HL-60 (cell line): ENCODE data around the gene FGF1.

ENCODE experiments used
- GABPA ChIP-seq: IDR thresholded peaks from 2 replicates; pipeline ENCODE4 v1.6.1; 2012; ENCODE audit warnings: low read depth
- POLR2AphosphoS5 ChIP-seq: IDR thresholded peaks from 2 replicates; pipeline ENCODE4 v1.6.1; 2012; ENCODE audit warnings: low read depth
- TF ChIP-seq, protein P1 (sequence below): IDR thresholded peaks from one replicate; pipeline ENCODE4 v1.5.1; 2011; ENCODE audit warnings: low read length, control low read depth, inconsistent platforms; ENCODE audit not compliant: insufficient read depth
- TF ChIP-seq, protein P2 (sequence below): IDR thresholded peaks from 2 replicates; pipeline ENCODE4 v1.6.1; 2012; ENCODE audit warnings: low read depth; ENCODE audit not compliant: insufficient replicate concordance

DNA sequence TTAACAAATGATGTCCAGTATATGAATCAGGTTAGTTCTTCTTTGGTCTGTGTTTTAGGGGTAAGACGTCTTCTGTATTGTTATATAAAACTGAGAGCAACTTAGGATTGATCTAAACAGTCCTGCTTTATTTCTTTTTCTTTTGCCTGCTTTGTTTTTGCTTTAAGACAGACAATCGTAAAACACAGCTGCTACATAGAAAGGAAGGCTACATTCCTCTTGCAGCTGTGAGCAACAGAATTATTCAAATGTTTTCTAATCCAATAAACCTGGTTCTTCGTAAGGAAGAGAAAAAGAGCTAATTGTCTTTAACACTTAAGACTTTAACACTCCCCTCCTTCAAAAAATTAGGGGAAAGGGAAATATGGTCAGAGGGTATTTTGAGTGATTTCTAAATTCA lies 14.6 kb downstream of the FGF1 start:
- TF ChIP-seq, protein P1, sequence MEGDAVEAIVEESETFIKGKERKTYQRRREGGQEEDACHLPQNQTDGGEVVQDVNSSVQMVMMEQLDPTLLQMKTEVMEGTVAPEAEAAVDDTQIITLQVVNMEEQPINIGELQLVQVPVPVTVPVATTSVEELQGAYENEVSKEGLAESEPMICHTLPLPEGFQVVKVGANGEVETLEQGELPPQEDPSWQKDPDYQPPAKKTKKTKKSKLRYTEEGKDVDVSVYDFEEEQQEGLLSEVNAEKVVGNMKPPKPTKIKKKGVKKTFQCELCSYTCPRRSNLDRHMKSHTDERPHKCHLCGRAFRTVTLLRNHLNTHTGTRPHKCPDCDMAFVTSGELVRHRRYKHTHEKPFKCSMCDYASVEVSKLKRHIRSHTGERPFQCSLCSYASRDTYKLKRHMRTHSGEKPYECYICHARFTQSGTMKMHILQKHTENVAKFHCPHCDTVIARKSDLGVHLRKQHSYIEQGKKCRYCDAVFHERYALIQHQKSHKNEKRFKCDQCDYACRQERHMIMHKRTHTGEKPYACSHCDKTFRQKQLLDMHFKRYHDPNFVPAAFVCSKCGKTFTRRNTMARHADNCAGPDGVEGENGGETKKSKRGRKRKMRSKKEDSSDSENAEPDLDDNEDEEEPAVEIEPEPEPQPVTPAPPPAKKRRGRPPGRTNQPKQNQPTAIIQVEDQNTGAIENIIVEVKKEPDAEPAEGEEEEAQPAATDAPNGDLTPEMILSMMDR = no peak
- no peak for TF ChIP-seq GABPA
- TF ChIP-seq, protein P2, sequence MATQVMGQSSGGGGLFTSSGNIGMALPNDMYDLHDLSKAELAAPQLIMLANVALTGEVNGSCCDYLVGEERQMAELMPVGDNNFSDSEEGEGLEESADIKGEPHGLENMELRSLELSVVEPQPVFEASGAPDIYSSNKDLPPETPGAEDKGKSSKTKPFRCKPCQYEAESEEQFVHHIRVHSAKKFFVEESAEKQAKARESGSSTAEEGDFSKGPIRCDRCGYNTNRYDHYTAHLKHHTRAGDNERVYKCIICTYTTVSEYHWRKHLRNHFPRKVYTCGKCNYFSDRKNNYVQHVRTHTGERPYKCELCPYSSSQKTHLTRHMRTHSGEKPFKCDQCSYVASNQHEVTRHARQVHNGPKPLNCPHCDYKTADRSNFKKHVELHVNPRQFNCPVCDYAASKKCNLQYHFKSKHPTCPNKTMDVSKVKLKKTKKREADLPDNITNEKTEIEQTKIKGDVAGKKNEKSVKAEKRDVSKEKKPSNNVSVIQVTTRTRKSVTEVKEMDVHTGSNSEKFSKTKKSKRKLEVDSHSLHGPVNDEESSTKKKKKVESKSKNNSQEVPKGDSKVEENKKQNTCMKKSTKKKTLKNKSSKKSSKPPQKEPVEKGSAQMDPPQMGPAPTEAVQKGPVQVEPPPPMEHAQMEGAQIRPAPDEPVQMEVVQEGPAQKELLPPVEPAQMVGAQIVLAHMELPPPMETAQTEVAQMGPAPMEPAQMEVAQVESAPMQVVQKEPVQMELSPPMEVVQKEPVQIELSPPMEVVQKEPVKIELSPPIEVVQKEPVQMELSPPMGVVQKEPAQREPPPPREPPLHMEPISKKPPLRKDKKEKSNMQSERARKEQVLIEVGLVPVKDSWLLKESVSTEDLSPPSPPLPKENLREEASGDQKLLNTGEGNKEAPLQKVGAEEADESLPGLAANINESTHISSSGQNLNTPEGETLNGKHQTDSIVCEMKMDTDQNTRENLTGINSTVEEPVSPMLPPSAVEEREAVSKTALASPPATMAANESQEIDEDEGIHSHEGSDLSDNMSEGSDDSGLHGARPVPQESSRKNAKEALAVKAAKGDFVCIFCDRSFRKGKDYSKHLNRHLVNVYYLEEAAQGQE = no peak
- TF ChIP-seq POLR2AphosphoS5 = no peak
